Stomach (tissue), 4 donors: ENCODE measurements around the gene ZMYND15.

Experiments used
- CTCF ChIP-seq, 7 experiments: fragments of 450-650 bp in 4 of 7; fragments of 200-600 bp in 3 of 7; sonication (generic) in 3 of 7; IDR thresholded peaks; one replicate each; pipeline ENCODE4 v1.5.1; 2016 to 2019; ENCODE audit warnings: antibody characterized with exemption in 7 of 7, control low read depth in 2 of 7, mild to moderate bottlenecking in 1 of 7
- POLR2AphosphoS5 ChIP-seq, 3 donors: sonication (generic); formaldehyde crosslinking; IDR thresholded peaks; one replicate each; pipeline ENCODE4 v1.6.1; 2016; ENCODE audit warnings: antibody characterized with exemption in 3 of 3

- TF ChIP-seq POLR2AphosphoS5 (IDR thresholded peaks at IDR 0.05) (no peak), CTCF (IDR thresholded peaks at IDR 0.05) (no peak)
These were observed 47.9 kb upstream of the ZMYND15 start for GRCh38 chr17:4691686-4692085.
